ENCODE measurements around the gene ARPP21.

ARPP21 gene

DNA sequence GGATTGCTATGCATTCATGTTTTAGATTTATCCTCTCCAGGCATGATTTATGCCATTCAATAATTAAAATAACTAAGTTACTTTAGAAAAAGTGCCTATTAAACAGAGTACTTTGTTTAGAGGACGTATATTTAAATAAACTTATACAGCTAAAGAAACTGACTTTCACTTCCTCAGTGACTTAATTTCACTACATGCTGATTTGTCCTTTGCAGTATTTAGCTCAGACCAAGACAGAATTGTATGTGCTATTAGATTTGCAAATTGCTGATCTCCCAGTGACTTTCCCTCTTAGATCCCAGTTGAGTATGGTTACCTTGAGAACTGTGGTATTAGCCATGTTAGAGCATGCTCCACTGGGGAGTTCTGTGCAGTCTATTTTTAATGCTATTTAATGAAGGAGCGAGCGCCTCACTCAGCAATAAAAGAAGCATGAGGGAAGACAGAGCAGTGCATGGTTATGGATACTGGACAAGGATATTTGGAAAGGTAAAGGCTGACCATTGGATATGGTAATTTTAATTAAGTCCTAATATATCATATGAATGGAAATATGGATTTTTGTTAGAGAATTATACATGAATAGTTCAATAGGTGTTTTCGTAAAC, 2.7 kb downstream of the ARPP21 start:
- TF ChIP-seq, protein P1, sequence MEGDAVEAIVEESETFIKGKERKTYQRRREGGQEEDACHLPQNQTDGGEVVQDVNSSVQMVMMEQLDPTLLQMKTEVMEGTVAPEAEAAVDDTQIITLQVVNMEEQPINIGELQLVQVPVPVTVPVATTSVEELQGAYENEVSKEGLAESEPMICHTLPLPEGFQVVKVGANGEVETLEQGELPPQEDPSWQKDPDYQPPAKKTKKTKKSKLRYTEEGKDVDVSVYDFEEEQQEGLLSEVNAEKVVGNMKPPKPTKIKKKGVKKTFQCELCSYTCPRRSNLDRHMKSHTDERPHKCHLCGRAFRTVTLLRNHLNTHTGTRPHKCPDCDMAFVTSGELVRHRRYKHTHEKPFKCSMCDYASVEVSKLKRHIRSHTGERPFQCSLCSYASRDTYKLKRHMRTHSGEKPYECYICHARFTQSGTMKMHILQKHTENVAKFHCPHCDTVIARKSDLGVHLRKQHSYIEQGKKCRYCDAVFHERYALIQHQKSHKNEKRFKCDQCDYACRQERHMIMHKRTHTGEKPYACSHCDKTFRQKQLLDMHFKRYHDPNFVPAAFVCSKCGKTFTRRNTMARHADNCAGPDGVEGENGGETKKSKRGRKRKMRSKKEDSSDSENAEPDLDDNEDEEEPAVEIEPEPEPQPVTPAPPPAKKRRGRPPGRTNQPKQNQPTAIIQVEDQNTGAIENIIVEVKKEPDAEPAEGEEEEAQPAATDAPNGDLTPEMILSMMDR (IDR thresholded peaks at IDR 0.05; ENCODE audit: low read depth, low read length, missing control alignments): no peak
- no peak overlapping the region for H3K4me3 ChIP-seq (ENCODE audit: low read depth, low read length)
- DNase-seq (ENCODE audit: low read depth): no peak

DNA sequence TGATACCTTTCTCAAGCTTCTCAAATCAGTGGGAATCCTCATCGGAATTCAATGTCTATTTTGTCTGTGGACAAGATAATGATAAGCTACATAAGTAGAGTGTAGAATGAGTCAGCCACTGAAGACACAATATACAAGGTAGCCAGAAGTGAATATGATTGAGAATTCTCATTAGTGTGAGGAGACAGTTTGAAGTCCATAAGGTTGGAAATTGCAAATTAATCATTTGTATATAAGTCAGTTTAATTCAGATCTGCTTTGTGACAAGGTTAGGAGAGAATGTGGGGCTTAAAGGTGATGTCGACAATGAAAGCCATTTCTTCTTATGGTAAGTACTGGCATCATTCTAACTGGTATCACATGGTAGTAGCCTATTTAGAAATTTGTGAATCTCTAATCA, 4.2 kb downstream of the ARPP21 start:
- TF ChIP-seq, protein P1 (IDR thresholded peaks at IDR 0.05; ENCODE audit: low read depth, low read length, missing control alignments): no peak
- no peak overlapping the region for H3K4me3 ChIP-seq (ENCODE audit: low read depth, low read length)

DNA sequence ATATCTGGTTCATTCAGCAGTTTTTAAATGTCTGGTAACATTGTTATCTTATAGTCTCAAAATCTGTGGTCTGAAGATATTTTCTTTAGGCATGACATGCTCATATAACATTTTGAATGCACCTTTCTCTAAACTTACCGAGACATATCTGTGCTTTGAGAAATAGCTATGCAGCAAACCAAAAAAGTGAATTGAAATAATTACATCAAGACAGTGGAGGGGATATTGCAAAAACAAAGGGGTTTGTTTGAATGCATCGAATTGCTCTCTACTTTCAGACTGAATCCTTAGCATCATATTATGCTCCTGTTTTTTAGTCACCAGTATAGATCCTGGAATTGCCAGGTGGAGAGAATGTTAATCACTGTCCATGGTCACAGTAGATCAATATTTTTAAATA, 5.1 kb downstream of the ARPP21 start:
- DNase-seq (ENCODE audit: low read depth): no peak
- H3K4me3 ChIP-seq (ENCODE audit: low read depth, low read length): no peak overlapping the region
- TF ChIP-seq, protein P1 (IDR thresholded peaks at IDR 0.05; ENCODE audit: low read depth, low read length, missing control alignments): no peak

More for the DNA sequence above, 4.2 kb downstream of the ARPP21 start:
- DNase-seq (ENCODE audit: low read depth): no peak

DNA sequence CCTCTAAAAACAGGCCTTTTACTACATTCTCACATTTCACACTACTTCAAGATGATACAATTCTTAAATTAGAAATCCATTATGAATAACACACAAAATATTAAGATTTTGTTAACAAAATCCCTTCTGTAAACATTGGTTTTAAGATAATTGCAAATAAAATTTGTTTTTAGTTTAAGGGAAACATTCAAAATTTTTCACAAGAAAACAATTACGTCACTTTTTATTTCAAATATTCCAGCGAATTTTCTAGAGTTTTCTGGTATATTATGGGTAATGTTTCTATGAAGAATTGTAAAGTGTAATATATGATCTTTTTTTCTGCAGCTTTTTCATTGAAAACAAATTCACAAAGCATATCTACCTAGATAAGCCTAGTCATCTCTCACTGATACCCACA, 5.9 kb downstream of the ARPP21 start:
- DNase-seq (ENCODE audit: low read depth): no peak
- no peak overlapping the region for H3K4me3 ChIP-seq (ENCODE audit: low read depth, low read length)
- TF ChIP-seq, protein P1 (IDR thresholded peaks at IDR 0.05; ENCODE audit: low read depth, low read length, missing control alignments): no peak

DNA sequence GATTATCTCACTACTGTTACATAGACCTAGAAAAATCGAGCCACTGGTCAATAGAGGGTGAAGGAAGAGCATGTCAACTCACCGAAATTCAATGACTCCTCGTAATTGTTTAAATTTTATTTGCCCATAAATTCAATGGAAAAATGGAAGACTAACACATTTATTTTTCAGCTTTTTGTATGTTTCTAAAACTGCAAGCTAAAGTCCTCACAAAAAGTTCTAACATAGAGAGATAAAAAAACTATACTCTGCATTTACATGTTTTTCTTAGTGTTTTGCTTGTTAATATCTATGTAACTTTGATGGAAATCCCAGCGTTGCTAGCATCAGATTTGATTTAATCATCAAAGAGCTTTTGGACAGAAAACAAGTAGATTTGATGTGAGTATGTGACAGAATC, 6.8 kb downstream of the ARPP21 start:
- DNase-seq (ENCODE audit: low read depth): no peak
- TF ChIP-seq, protein P1 (IDR thresholded peaks at IDR 0.05; ENCODE audit: low read depth, low read length, missing control alignments): no peak
- H3K4me3 ChIP-seq (ENCODE audit: low read depth, low read length): no peak overlapping the region

DNA sequence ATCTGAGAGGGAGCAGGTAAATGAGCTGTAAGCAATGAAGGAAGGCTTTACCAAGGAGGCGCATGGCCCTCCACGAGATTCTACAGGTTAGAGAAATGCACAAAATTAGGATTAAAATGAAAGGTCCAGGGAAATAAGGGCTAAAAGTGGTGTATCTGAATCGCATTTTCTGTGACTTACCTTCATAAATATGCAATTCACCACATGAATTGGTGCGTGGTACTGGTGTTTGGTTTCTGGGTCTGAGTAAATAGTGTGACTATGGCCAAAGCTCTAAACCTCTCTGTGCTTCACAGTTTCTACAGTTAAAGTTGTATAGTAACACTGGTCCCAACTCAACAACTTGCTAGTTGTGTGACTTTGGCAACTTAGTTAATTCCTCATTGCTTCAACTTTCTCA, 8.1 kb downstream of the ARPP21 start:
- DNase-seq (ENCODE audit: low read depth): no peak
- H3K4me3 ChIP-seq (ENCODE audit: low read depth, low read length): no peak overlapping the region
- TF ChIP-seq, protein P1 (IDR thresholded peaks at IDR 0.05; ENCODE audit: low read depth, low read length, missing control alignments): no peak

DNA sequence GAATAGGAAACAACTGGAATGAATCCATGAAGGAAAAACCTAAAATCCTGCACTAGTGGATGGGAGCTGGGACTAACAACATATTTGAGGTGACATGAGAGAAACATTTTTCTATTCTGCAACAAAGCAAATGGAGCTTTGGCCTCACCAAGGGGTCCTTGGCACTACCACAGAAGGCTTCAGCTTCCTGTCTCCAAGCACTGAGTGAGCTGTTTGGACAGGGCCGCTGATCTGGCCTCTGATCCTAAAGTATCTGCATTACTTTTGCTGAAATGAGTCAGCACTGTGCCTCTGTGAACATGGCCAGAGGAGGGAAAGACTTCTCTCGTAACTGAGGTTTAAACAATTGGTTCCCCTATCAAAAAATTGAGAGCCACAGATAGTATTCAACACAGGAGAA, 9.0 kb downstream of the ARPP21 start:
- TF ChIP-seq, protein P1 (IDR thresholded peaks at IDR 0.05; ENCODE audit: low read depth, low read length, missing control alignments): no peak
- no peak overlapping the region for H3K4me3 ChIP-seq (ENCODE audit: low read depth, low read length)
- DNase-seq (ENCODE audit: low read depth): no peak
